SU-DHL-6 (cell line): ENCODE measurements around the gene MORF4L2.

ENCODE experiments used
- H2AFZ ChIP-seq: fragments of 200-600 bp; sonication (generic); 2 replicates; pipeline ENCODE4 v1.6.1; 2014; ENCODE audit warnings: low read depth, mild to moderate bottlenecking, moderate library complexity, mixed read lengths, antibody characterized with exemption, low read length; ENCODE audit not compliant: severe bottlenecking
- H3F3A ChIP-seq: fragments of 200-600 bp; shearing (Covaris generic); 2 replicates; pipeline ENCODE4 v1.6.0; 2016; ENCODE audit warnings: antibody characterized with exemption, mild to moderate bottlenecking; ENCODE audit not compliant: insufficient read depth
- H3K27ac ChIP-seq: fragments of 200-600 bp; sonication (generic); 2 replicates; pipeline ENCODE4 v1.5.1; 2016; ENCODE audit warnings: low read depth, mild to moderate bottlenecking, low read length, moderate library complexity, mixed read lengths
- H3K27me3 ChIP-seq: fragments of 200-600 bp; sonication (generic), shearing (Covaris generic); 2 replicates; pipeline ENCODE4 v1.6.0; 2014; ENCODE audit warnings: mild to moderate bottlenecking, low read length
- H3K36me3 ChIP-seq: fragments of 200-600 bp; sonication (generic); 2 replicates; pipeline ENCODE4 v1.6.1; 2014; ENCODE audit warnings: mild to moderate bottlenecking, low read length, mixed read lengths
- H3K4me2 ChIP-seq: fragments of 300-600, 200-600 bp; shearing (Covaris generic), sonication (generic); 2 replicates; pipeline ENCODE4 v1.6.0; 2014; ENCODE audit warnings: low read length, low read depth, mild to moderate bottlenecking; ENCODE audit not compliant: poor library complexity, severe bottlenecking
- H3K4me3 ChIP-seq: fragments of 200-600 bp; sonication (generic); 2 replicates; pipeline ENCODE4 v1.5.1; 2014; ENCODE audit warnings: antibody characterized with exemption, low read length, mild to moderate bottlenecking, mixed read lengths; ENCODE audit not compliant: insufficient read depth, poor library complexity, severe bottlenecking
- H3K79me2 ChIP-seq: fragments of 200-600 bp; sonication (generic); 2 replicates; pipeline ENCODE4 v1.6.1; 2014; ENCODE audit warnings: mild to moderate bottlenecking, low read length, moderate library complexity; ENCODE audit not compliant: insufficient read depth
- H3K9ac ChIP-seq: fragments of 200-600 bp; sonication (generic); 2 replicates; pipeline ENCODE4 v1.7.0; 2014; ENCODE audit warnings: mild to moderate bottlenecking, low read length
- H3K9me2 ChIP-seq: fragments of 200-600 bp; sonication (generic); replicated peaks from 2 replicates; pipeline ENCODE4 v1.6.1; 2014; ENCODE audit warnings: low read length; ENCODE audit not compliant: insufficient read depth
- H3K9me3 ChIP-seq: fragments of 200-600 bp; sonication (generic); 2 replicates; pipeline ENCODE4 v1.6.1; 2014; ENCODE audit warnings: low read length, mixed read lengths; ENCODE audit not compliant: insufficient read depth
- H4K20me1 ChIP-seq: fragments of 200-600 bp; sonication (generic); 2 replicates; pipeline ENCODE4 v1.6.1; 2014; ENCODE audit warnings: low read depth, mild to moderate bottlenecking, antibody characterized with exemption, low read length, moderate library complexity, mixed read lengths
- EZH2phosphoT487 ChIP-seq: fragments of 200-600 bp; sonication (generic), shearing (Covaris generic); conservative IDR thresholded peaks from 2 replicates; pipeline ENCODE4 v1.6.1; 2018; ENCODE audit warnings: mild to moderate bottlenecking, antibody characterized with exemption, low read length, moderate library complexity, mixed read lengths
- TF ChIP-seq, protein P1 (sequence below): fragments of 200-600 bp; sonication (generic); IDR thresholded peaks from one replicate; pipeline ENCODE4 v1.5.1; 2017; ENCODE audit warnings: antibody characterized with exemption, mild to moderate bottlenecking, low read length, moderate library complexity; ENCODE audit not compliant: insufficient read depth, poor library complexity, severe bottlenecking

MORF4L2 gene

DNA sequence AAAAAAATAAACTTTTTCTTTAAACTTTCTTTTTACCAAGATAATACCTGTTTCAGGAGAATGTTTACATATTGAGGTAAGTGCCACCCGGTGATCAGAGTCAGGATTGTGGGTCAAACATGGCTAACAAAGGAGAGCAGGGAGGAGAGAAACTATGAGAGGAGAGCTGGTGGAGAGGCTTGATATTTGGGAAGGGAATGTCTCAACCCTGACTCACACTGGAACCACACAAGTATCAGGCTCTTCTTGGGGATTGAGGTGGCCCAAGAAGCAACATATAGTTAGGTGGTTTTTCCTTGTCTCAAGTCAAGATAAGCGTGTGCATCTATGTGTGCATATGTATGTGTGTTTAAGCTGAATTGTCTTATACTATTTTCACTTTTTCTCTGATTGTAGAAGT lies 51.1 kb downstream of the MORF4L2 start:
- H3K27ac ChIP-seq = no peak overlapping the region
- H3K36me3 ChIP-seq = no peaks in the 10 kb centered on the region
- no peaks in the 10 kb centered on the region for H3K27me3 ChIP-seq
- H3K4me2 ChIP-seq = no peak overlapping the region
- H3K79me2 ChIP-seq = no peaks in the 10 kb centered on the region
- no peaks in the 10 kb centered on the region for H3F3A ChIP-seq
- no peaks in the 10 kb centered on the region for H4K20me1 ChIP-seq
- no peak overlapping the region for H3K9ac ChIP-seq
- no peak for TF ChIP-seq EZH2phosphoT487
- TF ChIP-seq, protein P1, sequence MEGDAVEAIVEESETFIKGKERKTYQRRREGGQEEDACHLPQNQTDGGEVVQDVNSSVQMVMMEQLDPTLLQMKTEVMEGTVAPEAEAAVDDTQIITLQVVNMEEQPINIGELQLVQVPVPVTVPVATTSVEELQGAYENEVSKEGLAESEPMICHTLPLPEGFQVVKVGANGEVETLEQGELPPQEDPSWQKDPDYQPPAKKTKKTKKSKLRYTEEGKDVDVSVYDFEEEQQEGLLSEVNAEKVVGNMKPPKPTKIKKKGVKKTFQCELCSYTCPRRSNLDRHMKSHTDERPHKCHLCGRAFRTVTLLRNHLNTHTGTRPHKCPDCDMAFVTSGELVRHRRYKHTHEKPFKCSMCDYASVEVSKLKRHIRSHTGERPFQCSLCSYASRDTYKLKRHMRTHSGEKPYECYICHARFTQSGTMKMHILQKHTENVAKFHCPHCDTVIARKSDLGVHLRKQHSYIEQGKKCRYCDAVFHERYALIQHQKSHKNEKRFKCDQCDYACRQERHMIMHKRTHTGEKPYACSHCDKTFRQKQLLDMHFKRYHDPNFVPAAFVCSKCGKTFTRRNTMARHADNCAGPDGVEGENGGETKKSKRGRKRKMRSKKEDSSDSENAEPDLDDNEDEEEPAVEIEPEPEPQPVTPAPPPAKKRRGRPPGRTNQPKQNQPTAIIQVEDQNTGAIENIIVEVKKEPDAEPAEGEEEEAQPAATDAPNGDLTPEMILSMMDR = no peak
- no peak overlapping the region for H2AFZ ChIP-seq
- no peaks in the 10 kb centered on the region for H3K9me2 ChIP-seq
- H3K4me3 ChIP-seq = no peak overlapping the region
- no peaks in the 10 kb centered on the region for H3K9me3 ChIP-seq

DNA sequence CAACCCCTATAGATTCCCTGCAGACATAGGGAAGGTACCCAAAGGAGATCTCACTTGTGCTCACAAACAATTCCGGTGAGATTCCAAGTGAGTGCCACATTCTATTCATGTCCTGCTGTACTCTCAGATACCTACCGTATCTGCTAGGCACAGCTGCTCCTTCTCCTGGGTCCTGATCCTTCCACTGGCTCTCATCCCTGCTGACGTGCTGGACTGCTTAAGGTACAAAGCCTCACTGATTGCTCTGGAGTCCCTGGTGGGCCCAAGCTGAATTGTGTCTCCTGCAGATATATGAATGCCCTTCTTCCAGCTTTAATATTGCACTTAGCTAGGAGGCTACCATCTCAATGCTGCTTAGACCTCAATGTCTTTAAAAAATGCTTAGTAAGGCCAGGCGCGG lies 55.4 kb downstream of the MORF4L2 start:
- Histone ChIP-seq H3K9me3 (no peaks in the 10 kb centered on the region), H3K9me2 (no peaks in the 10 kb centered on the region), H3K79me2 (no peaks in the 10 kb centered on the region), H3K9ac (no peak overlapping the region), H3K27me3 (no peaks in the 10 kb centered on the region), H3K36me3 (no peaks in the 10 kb centered on the region), H3F3A (no peaks in the 10 kb centered on the region), H2AFZ (no peak overlapping the region), H3K4me2 (no peak overlapping the region), H3K4me3 (no peak overlapping the region), H3K27ac (no peak overlapping the region), H4K20me1 (no peaks in the 10 kb centered on the region)
- TF ChIP-seq, protein P1 = no peak

GRCh38 chrX:103630171-103630511 lies 56.4 kb downstream of the MORF4L2 start:
- Histone ChIP-seq H3K9ac (no peak overlapping the region), H3K27ac (no peak overlapping the region), H4K20me1 (no peaks in the 10 kb centered on the region), H3K36me3 (no peaks in the 10 kb centered on the region), H2AFZ (no peak overlapping the region), H3K9me2 (no peaks in the 10 kb centered on the region), H3F3A (no peaks in the 10 kb centered on the region), H3K79me2 (no peaks in the 10 kb centered on the region), H3K9me3 (no peaks in the 10 kb centered on the region), H3K27me3 (no peaks in the 10 kb centered on the region), H3K4me3 (no peak overlapping the region), H3K4me2 (no peak overlapping the region)
- no peak for TF ChIP-seq EZH2phosphoT487
- TF ChIP-seq, protein P1 = no peak
